Measurements from ENCODE around the gene RASGRF2. TPM values are rescaled to one million over a fixed set of nuclear protein-coding genes. Genes with fewer than 3 reads are reported as not detected.
A peak's percentile ranks its signal among the peaks of the same experiment; 100 is the strongest.

Gene RASGRF2
- polyA plus RNA-seq, 1 donor, result 2.3 TPM

DNA sequence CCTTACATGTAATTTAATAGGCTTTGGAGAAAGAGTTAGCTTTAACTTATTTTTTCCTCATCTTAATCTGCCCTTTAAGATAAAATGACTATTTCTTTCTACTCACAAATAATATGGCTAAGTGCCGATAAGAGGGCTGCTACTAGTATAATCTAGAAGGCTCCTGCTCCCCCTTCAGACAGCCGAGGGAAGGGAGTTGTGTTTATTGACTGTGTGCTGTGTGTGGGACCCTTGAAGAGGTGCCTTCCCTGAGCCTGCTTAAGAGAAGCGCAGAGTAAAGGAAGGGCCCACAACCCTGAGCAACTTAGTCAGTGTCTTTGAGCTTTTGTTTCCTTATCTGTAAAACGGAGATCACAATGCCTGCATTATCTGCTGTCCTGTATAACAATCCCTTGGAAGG lies 244.9 kb downstream of the RASGRF2 start:
- DNase-seq, result no peak

DNA sequence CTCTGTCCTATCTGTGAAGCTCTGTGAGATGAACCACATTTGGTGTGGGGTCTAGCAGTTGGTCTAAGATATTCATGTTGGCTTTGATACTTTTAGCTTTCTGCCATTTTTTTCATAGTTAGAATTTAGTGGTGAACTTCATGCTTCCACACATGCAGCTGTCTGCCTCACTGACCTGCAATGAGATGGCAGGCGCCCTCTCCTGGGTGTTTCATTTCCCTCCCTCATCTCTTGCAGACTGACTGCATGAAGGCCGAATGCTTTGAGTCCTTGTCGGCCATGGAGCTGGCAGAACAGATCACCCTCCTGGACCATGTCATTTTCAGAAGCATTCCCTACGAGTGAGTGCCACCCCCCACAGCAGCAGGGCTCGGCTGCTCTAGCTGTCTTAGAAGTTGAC lies 246.8 kb downstream of the RASGRF2 start:
- DNase-seq, result no peak

DNA sequence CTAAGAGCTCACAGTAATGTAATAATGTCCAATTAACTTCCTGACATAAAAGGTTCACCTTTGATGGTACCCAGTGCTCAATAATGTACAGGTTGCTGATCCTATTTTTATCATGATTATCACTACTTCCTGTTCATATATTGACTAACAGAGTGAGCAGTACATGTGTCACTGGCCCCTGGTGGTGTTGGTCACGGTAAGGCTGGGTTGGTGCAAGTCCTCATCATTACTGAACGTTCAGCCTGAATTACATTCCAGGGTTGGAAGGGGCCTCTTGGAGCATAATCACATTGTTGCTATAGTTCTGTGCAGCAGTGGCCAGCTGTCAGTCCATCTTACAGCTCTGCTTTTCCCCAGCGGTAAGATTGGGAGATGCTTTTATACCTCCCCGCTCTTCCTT lies 248.7 kb downstream of the RASGRF2 start:
- no peak for DNase-seq

DNA sequence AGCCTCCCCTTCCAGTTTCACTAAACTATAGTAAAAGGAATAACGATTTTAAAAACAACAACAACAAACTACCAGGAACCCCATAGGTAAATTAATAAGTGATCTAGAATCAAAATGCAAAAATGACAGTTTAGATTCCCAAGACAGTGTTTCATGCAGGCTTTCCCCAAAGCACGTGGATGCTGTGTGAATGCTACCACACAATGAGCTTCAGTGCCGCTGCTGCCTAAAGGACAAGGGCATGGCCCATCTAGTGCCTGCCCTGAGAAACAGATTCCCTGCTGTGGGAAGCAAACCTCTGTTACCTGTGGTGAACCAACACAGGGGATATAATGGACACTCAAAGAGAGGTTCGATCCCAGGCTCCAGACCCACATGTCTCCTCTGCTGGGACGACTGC lies 249.2 kb downstream of the RASGRF2 start:
- no peak for DNase-seq

DNA sequence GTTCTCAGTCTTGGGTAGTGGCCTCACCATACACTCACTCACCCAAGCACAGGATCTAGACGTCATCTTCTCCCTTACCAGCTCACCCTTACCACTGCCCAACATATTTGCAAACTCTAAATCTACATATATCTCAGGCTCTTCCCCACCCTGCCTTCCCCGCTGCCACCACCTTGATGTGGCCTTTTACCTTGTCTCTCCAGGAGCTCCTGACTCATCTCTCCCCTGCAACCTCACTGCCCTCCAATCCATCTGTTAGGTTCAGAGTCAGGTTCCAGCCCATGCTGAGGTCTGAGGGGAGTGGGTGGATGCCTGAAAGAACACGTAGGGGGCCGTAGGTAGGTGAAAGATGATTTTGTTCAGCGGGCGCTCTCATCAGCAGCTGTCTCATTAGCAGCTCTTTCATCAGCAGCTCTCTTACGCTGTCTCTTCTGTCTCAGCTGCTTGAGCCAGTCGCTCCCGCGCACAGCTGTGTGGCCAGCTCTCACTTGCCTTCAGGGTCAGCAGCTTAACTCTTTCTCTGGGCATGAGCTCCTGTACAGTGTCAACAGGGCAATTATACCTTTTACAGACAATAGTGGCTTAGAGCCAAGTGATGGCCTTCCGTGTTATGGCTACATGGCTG lies 249.8 kb downstream of the RASGRF2 start:
- no peak for DNase-seq

DNA sequence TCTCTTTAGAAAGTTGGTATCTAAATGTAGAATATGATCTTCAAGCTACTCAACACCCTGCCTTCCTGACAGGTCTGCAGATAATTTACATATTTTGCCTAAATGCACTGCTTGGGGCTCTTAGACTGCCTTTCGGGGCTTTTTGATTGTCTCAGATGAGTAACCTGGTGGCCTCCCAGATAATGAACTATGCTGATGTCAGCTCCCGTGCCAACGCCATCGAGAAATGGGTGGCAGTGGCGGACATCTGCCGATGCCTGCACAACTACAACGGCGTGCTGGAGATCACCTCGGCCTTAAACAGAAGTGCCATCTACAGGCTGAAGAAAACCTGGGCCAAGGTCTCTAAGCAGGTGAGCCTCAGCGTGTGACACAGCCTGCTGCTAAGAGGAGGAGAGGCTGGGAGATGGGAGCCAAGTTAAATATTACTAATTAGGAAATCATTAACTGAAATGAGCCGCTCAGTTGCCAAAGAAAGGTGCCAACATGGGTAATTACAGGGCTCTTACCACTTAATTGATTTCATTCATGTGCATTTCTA lies 252.1 kb downstream of the RASGRF2 start:
- DNase-seq, result no peak

DNA sequence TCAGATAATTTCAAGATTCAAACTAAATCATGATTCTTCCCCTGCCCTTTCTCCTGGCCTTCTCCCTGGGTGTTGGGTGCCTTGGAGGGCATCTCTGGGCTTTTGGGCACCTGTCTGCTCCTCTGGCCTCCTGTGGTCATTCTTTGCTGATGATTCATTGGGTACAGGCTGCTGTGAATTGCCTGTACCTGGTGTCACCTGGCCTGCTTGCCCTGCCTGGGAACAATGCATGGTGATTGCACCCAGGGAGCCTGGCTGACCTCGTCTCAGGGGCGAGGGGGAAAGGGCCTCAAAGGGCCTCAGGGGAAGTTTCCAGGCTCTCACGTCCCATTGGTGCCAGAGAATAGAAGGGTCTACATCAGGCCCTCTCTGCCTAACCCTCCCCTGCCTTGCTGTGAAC lies 252.9 kb downstream of the RASGRF2 start:
- no peak for DNase-seq

DNA sequence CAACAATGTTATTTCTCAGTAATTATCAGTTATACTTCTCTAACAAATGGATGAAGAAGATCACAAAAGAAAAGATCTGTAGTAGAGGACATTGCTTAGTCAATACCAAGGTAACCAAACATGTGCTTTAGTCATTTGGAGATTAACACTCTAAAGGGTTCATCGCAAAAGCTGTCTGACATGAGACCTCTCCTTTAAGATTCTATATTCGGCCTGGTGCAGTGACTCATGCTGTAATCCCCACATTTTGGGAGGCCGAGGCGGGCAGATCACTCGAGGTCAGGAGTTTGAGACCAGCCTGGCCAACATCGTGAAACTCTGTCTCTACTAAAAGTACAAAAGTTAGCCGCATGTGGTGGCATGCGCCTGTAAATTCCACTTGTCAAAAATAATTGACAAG lies 254.7 kb downstream of the RASGRF2 start:
- no peak for DNase-seq

DNA sequence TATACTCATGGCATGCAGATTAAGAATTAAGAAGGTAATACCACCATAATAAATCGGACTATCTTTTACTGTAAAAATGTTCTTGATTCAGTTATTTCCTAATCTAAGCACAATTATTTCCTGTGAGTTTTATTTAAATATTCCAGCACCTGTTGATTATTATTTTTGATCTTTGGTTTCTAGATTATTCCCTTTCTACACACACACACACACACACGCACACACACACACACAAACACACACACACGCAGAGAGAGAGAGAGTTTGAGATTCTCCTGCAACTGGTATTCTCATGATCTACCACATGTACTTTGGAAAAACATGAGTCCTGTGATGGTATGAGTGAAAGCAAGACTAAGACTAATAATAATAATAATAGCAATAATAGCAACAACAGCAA lies 256.0 kb downstream of the RASGRF2 start:
- DNase-seq, result no peak

DNA sequence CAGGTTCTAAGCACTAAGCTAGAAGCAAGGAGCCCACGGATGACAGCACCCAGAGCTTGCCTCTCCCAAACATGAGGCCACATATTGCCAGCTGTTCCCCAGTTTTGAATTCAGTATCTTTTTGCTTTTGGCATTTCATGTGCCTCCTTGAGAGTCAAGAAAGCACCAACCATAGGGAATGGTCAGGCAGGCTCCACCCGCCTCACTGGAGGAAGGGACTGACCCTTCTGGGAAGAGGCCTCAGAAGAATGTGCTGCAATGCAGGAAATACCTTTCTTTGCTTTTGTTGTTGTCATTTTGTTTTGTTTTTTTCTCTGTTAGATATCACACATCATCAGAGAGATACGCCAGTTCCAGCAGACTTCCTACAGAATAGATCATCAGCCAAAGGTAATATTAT lies 259.2 kb downstream of the RASGRF2 start:
- no peak for DNase-seq

DNA sequence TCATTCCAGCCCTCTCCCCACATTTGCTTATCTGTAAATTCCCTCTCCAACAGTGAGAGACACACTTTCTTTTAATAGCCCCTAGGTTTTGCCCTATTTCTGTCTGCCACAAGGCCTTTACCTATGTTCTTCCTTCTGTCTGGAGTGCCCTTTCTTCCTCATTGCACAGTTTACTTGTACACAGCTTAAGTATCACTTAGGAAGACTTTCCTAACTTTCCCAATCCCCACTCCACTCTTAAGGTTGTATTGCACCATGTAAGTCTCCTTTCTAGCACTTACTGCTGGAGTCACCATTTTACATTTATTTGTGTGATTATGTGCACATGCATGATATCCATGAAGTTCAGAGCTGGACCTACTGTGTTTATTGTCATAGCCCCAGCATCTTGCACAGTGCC lies 262.1 kb downstream of the RASGRF2 start:
- no peak for DNase-seq

DNA sequence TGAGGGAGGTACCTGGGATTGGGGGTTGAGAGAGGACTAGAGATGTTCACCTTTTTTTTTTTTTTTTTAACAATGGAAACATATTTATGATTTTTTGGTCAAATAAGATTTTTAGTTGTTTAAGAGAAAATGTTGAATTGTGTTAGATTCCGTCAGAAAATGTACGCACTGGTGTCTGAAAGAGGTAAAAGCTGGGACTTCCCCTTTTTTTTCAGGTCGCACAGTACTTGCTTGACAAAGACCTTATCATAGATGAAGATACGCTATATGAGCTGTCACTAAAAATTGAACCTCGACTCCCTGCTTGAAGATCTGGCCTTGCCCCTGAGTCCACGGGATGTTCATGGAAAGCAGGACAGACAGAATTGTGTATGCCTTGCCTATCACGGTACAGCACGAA lies 265.3 kb downstream of the RASGRF2 start:
- DNase-seq, result no peak

DNA sequence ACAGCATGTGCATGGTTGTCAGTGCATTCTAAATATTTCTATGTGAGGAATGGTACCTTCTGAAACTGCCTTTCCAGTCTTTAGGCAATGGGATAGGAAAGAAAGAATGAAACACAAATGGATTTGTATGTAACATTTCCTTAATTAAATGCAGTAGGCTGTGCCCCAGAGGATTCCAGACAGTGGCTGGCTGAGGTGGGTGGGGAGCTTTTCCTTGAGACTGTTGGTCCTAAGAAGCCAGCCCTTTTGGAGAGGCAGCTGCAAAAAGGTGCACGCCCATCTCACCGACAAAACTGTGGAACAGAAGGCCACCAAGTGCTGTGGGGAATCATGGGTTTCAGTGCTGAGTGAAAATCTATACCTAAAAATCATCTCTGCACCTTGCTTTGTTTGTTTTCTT lies 266.1 kb downstream of the RASGRF2 start:
- DNase-seq, result no peak

DNA sequence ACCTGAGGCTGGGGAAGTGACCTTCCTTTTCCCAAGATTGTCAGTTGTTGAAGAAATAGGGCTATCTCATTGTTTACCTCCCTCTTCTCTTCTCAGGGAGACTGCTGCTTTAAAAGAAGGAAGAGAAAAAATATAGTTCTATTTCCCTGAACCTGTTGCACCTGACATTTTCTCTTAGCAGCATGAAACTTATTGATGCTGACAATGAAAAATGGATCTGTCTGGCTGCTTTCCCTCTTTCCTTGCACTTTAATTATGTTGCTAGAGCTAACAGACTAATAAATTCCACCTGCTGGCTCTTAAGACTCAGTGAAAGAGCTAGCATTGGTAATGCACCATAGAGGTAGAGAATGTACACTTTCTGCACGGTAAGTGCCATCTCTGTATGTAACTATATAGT lies 266.8 kb downstream of the RASGRF2 start:
- DNase-seq, result no peak

DNA sequence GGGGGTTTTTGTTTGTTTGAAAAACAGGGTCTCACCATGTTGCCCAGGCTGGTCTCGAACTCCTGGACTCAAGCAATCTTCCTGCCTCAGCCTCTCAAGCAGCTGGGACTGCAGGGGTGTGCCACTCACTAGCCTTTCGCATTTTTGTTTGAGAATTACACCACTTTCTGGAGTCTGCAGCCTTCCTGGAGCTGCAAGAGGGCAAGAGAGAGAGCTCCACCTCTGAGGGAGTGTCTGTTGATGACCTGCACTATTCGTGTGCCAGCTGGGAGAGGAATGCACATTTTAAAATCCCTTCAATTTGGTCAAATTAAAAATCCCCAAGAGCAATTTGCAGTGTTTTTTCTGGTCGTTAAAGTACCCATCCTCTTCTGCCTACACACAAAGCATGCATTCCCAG lies 267.9 kb downstream of the RASGRF2 start:
- DNase-seq, result no peak

DNA sequence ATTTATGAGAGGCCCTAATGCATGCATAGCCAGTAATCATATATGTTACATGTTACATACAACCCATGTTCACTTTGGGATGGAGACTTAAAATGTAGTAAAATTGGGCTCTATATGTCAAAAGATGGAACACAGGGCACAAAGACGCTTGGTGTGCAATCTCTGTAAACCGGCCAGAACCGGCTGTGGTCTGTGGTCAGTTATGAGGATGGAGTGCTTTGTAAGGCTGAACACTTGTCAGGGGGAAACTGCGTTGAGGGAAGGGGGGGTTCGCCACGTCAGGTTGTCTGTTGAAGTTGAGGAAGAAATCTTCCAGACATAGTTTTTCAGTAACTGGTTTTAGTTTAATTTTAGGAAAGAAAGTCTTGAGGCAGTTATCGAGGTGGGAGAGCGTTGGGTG lies 270.3 kb downstream of the RASGRF2 start:
- DNase-seq, result no peak

DNA sequence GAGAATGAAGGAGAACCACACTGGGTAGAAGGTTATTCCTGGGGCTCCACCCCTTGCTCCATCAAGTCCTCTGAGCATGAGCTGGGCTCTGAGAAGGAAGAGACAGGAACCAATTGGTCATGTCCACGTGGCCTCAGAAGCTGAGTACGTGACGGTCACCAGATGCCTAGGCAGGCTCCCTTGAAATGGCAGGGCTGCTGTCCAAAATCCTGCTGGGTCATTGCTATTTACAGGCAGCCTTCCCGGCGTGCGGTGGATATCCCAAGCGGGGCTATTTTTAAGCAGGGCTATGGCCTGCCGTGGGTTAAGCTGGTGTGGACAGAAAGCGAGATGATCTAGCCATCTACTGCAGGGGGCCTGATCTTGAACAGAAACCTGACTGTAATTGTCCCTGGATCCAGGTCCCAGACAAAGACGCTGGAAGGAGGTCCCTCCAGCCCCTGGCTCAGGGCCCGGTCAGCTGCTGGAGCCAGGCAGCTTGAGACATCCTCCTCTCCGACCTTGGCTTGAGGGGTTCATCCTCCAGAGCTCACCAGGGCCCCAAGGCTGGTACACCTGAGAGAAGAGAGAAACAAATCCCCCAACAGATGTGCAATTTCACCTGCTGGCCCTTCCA lies 272.4 kb downstream of the RASGRF2 start:
- no peak for DNase-seq

DNA sequence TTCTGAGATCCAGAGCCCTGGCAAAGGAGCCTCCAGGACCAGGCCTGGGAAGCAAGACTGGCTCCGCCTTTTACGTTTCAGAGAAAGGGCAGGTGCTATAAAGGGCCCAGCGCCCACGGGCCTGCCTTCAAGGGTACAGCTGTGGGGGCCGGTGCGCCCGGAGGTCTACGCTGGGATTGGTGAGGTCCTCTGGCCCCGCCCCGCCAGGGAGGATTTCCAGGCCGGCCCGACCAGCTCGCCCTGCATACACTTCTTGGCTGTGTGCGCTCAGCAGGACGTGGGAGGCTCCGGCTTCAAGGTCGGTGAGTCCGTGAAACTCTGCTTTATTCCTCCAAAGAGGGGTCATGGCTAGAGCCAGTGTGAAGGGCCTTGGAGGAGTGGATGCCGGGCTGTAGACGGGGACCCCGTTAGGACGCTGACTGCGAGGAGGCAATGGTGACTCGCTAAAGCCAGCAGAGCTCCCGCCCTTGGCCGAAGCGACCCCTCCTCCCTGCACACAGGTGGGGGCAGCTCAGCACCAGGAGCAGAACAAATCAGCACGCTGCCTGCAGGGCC lies 273.0 kb downstream of the RASGRF2 start, which contains the start of gene CKMT2:
Gene CKMT2, plus strand, starts transcription at position 243 of the 555 bp plus-strand sequence. CDS start 17,811 bp downstream, outside the sequence.
- DNase-seq, result peak; percentile 59

DNA sequence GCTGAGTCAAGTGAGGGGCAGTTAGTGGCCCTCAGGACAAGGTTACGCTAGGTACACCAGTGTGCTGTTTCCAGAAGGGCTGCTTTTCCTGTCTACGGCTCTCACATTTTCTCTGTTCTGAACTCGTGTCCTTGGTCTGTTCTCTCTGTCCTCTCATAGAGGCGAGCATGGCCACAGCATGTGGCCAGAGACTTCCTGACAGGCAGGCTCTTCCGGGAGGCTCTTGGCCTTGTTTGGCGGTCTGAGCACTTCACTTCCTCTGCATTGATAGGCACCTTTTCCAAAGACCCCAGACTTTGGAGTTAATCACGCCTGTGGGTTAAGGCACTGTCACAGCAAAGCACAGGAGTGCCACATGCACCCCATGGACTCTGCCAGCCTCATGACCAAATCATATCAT lies 274.1 kb downstream of the RASGRF2 start:
- DNase-seq, result no peak

DNA sequence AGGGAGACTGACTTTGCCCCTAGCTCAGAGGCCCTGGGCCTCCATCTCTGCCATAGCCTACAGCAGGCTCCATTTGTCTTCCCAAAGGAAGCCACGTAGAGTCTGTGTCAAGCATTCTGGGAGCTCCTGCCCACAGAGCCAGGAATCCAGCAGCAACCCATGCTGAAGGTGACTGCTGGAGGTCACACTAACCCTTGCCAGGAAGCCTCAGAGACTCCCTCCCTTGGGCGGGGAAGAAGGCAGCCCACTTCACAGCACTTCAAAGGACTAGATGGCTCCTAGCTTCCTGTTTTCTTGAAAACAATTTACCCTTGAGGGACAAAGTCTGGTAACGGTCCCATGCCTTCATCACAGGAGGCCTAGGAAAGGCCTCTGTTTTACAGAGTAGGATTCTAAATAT lies 274.6 kb downstream of the RASGRF2 start:
- DNase-seq, result no peak

DNA sequence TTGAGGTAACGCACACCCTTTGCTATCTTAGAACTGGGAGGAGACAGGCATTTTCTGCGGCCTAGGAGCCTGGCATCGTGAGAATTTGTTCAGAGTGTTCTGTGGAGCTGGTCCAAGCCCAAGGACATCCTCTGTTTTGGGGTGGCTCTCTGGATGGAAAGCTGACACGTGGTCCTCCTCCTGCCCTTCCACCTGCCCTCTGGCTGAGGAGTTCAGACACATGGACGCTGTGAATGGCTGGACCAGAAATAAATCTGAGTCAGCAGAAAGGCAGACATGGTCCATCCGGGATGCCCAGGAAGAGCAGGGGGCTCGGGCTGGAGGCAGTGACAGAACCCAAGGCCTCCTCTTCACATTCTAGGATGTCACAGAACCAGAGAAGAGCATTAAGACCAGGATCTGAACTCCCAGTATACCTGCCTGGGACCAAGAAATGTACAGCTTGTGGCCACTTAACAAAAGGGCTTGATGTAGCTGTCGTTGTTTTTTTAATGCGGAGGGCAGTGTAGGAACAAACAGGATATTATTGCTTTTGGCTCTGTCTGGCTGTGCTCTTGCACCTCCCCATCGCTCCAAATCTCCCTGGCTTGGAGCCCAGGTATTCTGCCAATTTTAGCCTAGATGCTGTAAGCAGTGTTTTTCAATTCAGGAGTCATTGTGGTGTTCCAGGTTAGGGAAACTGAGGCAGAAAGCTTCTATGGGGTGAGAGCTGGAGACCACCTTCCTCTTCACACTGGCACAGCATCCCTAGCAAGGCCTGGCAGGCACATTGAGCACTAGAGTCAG lies 275.3 kb downstream of the RASGRF2 start:
- DNase-seq, result no peak

DNA sequence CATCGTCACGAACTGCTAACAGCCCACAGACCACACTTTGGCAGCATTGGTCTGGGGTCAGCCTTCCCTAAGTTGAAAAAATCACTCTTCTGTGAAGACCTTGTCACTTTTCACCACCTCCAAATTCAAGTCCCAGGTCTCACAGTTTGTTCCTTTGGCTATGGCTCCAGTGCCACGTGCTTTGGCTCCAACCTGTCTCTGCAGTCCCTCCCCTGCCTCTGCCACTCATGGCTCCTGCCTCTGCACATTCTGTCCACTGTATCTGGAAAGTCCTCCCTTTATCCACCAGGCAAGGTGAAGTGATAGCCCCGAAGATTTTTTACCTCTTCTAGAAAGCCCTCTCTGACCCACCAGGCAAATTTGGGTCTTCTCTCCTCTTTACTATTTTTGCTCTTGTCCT lies 278.3 kb downstream of the RASGRF2 start:
- DNase-seq, result no peak

DNA sequence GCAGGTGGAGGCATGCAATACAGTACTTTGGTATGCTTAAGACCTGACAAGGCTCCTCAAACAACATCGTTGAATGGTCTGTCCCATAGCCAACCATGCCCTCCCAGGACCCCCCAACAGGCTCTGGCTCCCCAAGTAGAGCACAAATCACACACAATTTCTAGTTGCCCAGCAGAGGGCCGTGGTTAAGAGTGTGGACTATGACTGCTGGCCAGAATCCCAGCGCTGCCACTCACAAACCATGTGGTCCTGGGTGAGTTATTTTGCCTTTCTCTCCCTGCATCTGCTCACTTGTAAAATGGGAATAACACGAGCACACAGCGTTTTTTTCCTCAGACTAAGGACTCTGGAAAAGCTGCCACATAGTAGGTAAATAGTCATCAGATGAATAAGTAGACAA lies 279.4 kb downstream of the RASGRF2 start:
- no peak for DNase-seq

Measured in left kidney (tissue), 2 donors.